HepG2 (cell line): ENCODE measurements around the gene NEURL1. TPM values are rescaled to one million over a fixed set of nuclear protein-coding genes. Genes with fewer than 3 reads are reported as not detected.

ENCODE experiments used
- ELK4 ChIP-seq: sonication (generic); formaldehyde crosslinking; IDR thresholded peaks from 2 replicates; pipeline ENCODE4 v1.9.0; 2021; ENCODE audit warnings: missing genetic modification reagents, borderline replicate concordance
- KLF11 ChIP-seq: IDR thresholded peaks from 2 replicates; pipeline ENCODE4 v1.6.1; 2016; ENCODE audit warnings: missing compliant biosample characterization
- KLF16 ChIP-seq, 2 experiments: sonication (generic) in 1 of 2; formaldehyde crosslinking in 1 of 2; IDR thresholded peaks; 2 replicates each; pipeline versions ENCODE4 v1.6.1 to v1.8.0; 2016 to 2023; ENCODE audit warnings: missing genetic modification reagents in 2 of 2, missing compliant biosample characterization in 1 of 2
- SOX13 ChIP-seq, 3 experiments: fragments of 450-650 bp in 1 of 3; sonication (generic) in 1 of 3; formaldehyde crosslinking in 1 of 3; IDR thresholded peaks in 2 of 3; conservative IDR thresholded peaks in 1 of 3; 2 replicates each; pipeline versions ENCODE4 v1.5.0 to v1.6.1; 2016 to 2020; ENCODE audit warnings: antibody characterized with exemption in 1 of 3, mild to moderate bottlenecking in 1 of 3, missing compliant biosample characterization in 1 of 3, missing genetic modification reagents in 1 of 3, moderate library complexity in 1 of 3
- TBX3 ChIP-seq: fragments of 450-650 bp; IDR thresholded peaks from 2 replicates; pipeline ENCODE4 v1.6.1; 2017; ENCODE audit warnings: antibody characterized with exemption, mild to moderate bottlenecking, inconsistent platforms, borderline replicate concordance
- ZNF292 ChIP-seq: sonication (generic); formaldehyde crosslinking; IDR thresholded peaks from 2 replicates; pipeline ENCODE4 v1.8.1; 2022; ENCODE audit warnings: mild to moderate bottlenecking, low read depth, missing genetic modification reagents, borderline replicate concordance
- ZNF414 ChIP-seq: sonication (generic); formaldehyde crosslinking; IDR thresholded peaks from 2 replicates; pipeline ENCODE4 v1.5.0; 2020; ENCODE audit warnings: missing genetic modification reagents
- ZNF740 ChIP-seq: sonication (generic); formaldehyde crosslinking; IDR thresholded peaks from 2 replicates; pipeline ENCODE4 v1.4.0; 2020; ENCODE audit warnings: missing genetic modification reagents
- ZNF775 ChIP-seq: sonication (generic); formaldehyde crosslinking; IDR thresholded peaks from 2 replicates; pipeline ENCODE4 v1.4.0; 2020; ENCODE audit warnings: missing genetic modification reagents, mild to moderate bottlenecking, moderate library complexity, borderline replicate concordance
- ZNF777 ChIP-seq: sonication (generic); formaldehyde crosslinking; IDR thresholded peaks from 2 replicates; pipeline ENCODE4 v1.4.0; 2020; ENCODE audit warnings: missing genetic modification reagents
- polyA plus RNA-seq, 8 experiments: library from polyadenylated mRNA; depleted of rRNA in 3 of 8; stranded (reverse) in 7 of 8; unstranded in 1 of 8; fragments of >200 nt; fragmentation: Illumina TruSeq in 4 of 8; extraction: Trizol in 4 of 8; gene quantifications; 2 replicates each; pipeline versions ENCODE4 v1.2.1 to v1.2.3, GENCODE V29; 2011 to 2016; ENCODE audit warnings: low read depth in 4 of 8, missing spikeins in 1 of 8, mixed read lengths in 1 of 8; ENCODE audit not compliant: insufficient read depth in 1 of 8
- total RNA-seq, 5 experiments: library from RNA; depleted of rRNA; stranded (reverse); fragments of >200 nt; fragmentation: Illumina TruSeq; extraction: Trizol; gene quantifications; 2 replicates each; pipeline ENCODE4 v1.2.3, GENCODE V29; 2016; ENCODE audit warnings: low read depth in 1 of 5

Gene NEURL1
- total and polyA plus RNA-seq, 2 of the 13 experiments (the other 11 are each of a cell fraction or from before 2014, with no cell fraction given), result not detected

- TF ChIP-seq TBX3 (no peak), ELK4 (CRISPR knock-in tag) (no peak), ZNF775 (CRISPR knock-in tag) (no peak), KLF11 (CRISPR knock-in tag) (no peak), ZNF777 (no peak), ZNF292 (CRISPR knock-in tag) (no peak), ZNF740 (CRISPR knock-in tag) (no peak), SOX13 (IDR thresholded peaks at IDR 0.05) (no peak), SOX13 (CRISPR knock-in tag; conservative IDR thresholded peaks at IDR 0.05 in 1 of 2, IDR thresholded peaks at IDR 0.05 in 1 of 2) (no peak), ZNF414 (CRISPR knock-in tag) (no peak), KLF16 (CRISPR knock-in tag; IDR thresholded peaks at IDR 0.05) (no peak)
These were observed 79.6 kb downstream of the NEURL1 start (continued) for GRCh38 chr10:103573205-103573487.
